DND-41 (cell line): ENCODE results near the gene KRT34.

ENCODE experiments used
- CTCF ChIP-seq: IDR thresholded peaks from 2 replicates; pipeline ENCODE4 v1.5.1; 2012; ENCODE audit warnings: borderline replicate concordance, low read length, moderate library complexity, mild to moderate bottlenecking; ENCODE audit not compliant: poor library complexity, severe bottlenecking; ENCODE audit errors: extremely low read depth
- EZH2 ChIP-seq: IDR thresholded peaks from 3 replicates; pipeline ENCODE4 v1.6.1; 2012; ENCODE audit warnings: borderline replicate concordance, low read depth, mild to moderate bottlenecking, moderate library complexity, low read length, inconsistent platforms; ENCODE audit not compliant: severe bottlenecking

- TF ChIP-seq CTCF (no peak), EZH2 (no peak)
Observed at GRCh38 chr17:41406205-41406604, 24.1 kb upstream of the KRT34 start.
